Measurements from ENCODE around the gene CLINT1. TPM values are rescaled to one million over a fixed set of nuclear protein-coding genes. Genes with fewer than 3 reads are reported as not detected.
A peak's percentile ranks its signal among the peaks of the same experiment; 100 is the strongest.

Gene CLINT1
- total and polyA plus RNA-seq, 2 of the 13 experiments (the other 11 are each of a cell fraction or from before 2014, with no cell fraction given) = 64.0 to 104 TPM

GRCh38 chr5:157870837-157871834 lies 12.2 kb upstream of the CLINT1 start (continued):
- peak in 1 of 2 experiments; percentile 94; a peak in 2 of 4 replicates for TF ChIP-seq ATF4 (CRISPR knock-in tag; IDR thresholded peaks at IDR 0.05)
- TF ChIP-seq IKZF1 (IDR thresholded peaks at IDR 0.05) = no peak
- no peak for TF ChIP-seq ZC3H13 (CRISPR knock-in tag; IDR thresholded peaks at IDR 0.05)
- no peak for TF ChIP-seq BRD4 (CRISPR knock-in tag; IDR thresholded peaks at IDR 0.05)

- H2AFZ ChIP-seq (ENCODE audit: low read length) = no peak overlapping the region
- no peaks in the 10 kb centered on the region for H4K20me1 ChIP-seq (ENCODE audit: insufficient read depth, low read length)
- H3K9ac ChIP-seq (ENCODE audit: insufficient read depth, low read depth, low read length) = no peak overlapping the region
- H3K4me1 ChIP-seq (ENCODE audit: insufficient read depth, low read length) = peaks cover 19% of the 10 kb centered on the region
- H3K4me3 ChIP-seq (replicated peaks in 1 of 3; ENCODE audit: insufficient read depth in 1 of 3, low read depth in 2 of 3, low read length in 3 of 3) = no peak overlapping the region
- H3K9me3 ChIP-seq (ENCODE audit: low read length) = no peaks in the 10 kb centered on the region
- no peaks in the 10 kb centered on the region for H3K27me3 ChIP-seq (ENCODE audit: control insufficient read depth in 1 of 2, insufficient read depth in 2 of 2, low read length in 2 of 2)
- no peak overlapping the region for H3K27ac ChIP-seq (ENCODE audit: extremely low read length, insufficient read depth, low read length)
- ChIA-PET POLR2A (interaction anchor here (1.0 kb wide), 1 partner anchor 9 kb away, joined by 3 read pairs; the partner anchor contains the start of gene CLINT1), CTCF (ENCODE audit: low intra/inter-chr PET ratio, low total read pairs) (no interaction called here)
- TF ChIP-seq RFX1 (IDR thresholded peaks at IDR 0.05) (no peak), ZNF549 (CRISPR knock-in tag; IDR thresholded peaks at IDR 0.05) (no peak), ZNF644 (CRISPR knock-in tag; IDR thresholded peaks at IDR 0.05; ENCODE audit: low read depth) (no peak), IRF1 (CRISPR knock-in tag; IDR thresholded peaks at IDR 0.05; ENCODE audit: low read depth) (no peak), TERF1 (CRISPR knock-in tag; IDR thresholded peaks at IDR 0.05) (no peak), MXD4 (CRISPR knock-in tag; IDR thresholded peaks at IDR 0.05) (no peak), NAIF1 (CRISPR knock-in tag; IDR thresholded peaks at IDR 0.05; ENCODE audit: borderline replicate concordance) (no peak), HNRNPH1 (optimal IDR thresholded peaks at IDR 0.05; ENCODE audit: low read depth, low read length) (no peak), ZNF333 (CRISPR knock-in tag; IDR thresholded peaks at IDR 0.05; ENCODE audit: borderline replicate concordance) (no peak)
- in situ Hi-C loops (cut with HindIII; ENCODE audit: extremely low pct_ligation_motif_present, low pct_unique_long_range_greater_than_20kb) = no loop called here
- no peak for ATAC-seq
- WGBS (ENCODE audit: low lambda C conversion rate) = 42% methylated on average over 4 of the region's 4 CpGs
- H3K79me2 ChIP-seq (ENCODE audit: insufficient read depth, low read length) = no peaks in the 10 kb centered on the region
- H3K36me3 ChIP-seq (replicated peaks in 1 of 2; ENCODE audit: control insufficient read depth in 1 of 2, insufficient read depth in 2 of 2, low read length in 2 of 2) = no peaks in the 10 kb centered on the region
- DNase-seq (ENCODE audit: low spot score) = no peak
- BruUV-seq (replicated peaks) = no TSS peak
- no peak for FAIRE-seq
- no peak overlapping the region for H3K4me2 ChIP-seq (ENCODE audit: low read depth, low read length)
- intact Hi-C loops (cut with micrococcal nuclease; ENCODE audit: unreplicated experiment) = no loop called here
These were observed 8.9 kb upstream of the CLINT1 start for GRCh38 chr5:157867751-157868387.

All from HepG2 (cell line).